ENCODE data around the gene RNF103.

The RNF103 gene

GRCh38 chr2:86621280-86621943 is 2.3 kb downstream of the RNF103 start:
- DNase-seq (ENCODE audit: low read depth, low spot score) = peak; percentile 13
- peak overlapping the region; percentile 88 for H3K4me3 ChIP-seq (ENCODE audit: low read depth, low read length)
- TF ChIP-seq CTCF (IDR thresholded peaks at IDR 0.05; ENCODE audit: low read depth, low read length) = no peak
- in situ Hi-C loops (cut with HindIII; ENCODE audit: low sequenced_read_pairs) = no loop called here

- in situ Hi-C loops (cut with HindIII; ENCODE audit: low sequenced_read_pairs) = no loop called here
- H3K4me3 ChIP-seq (ENCODE audit: low read depth, low read length) = no peak overlapping the region
- no peak for DNase-seq (ENCODE audit: low read depth, low spot score)
- no peak for TF ChIP-seq CTCF (IDR thresholded peaks at IDR 0.05; ENCODE audit: low read depth, low read length)
Measured at GRCh38 chr2:86617738-86618137, 5.9 kb downstream of the RNF103 start.

GRCh38 chr2:86617153-86617552 is 6.5 kb downstream of the RNF103 start:
- H3K4me3 ChIP-seq (ENCODE audit: low read depth, low read length) = no peak overlapping the region
- DNase-seq (ENCODE audit: low read depth, low spot score) = no peak
- TF ChIP-seq CTCF (IDR thresholded peaks at IDR 0.05; ENCODE audit: low read depth, low read length) = no peak
- in situ Hi-C loops (cut with HindIII; ENCODE audit: low sequenced_read_pairs) = no loop called here

- DNase-seq (ENCODE audit: low read depth, low spot score) = no peak
- no peak overlapping the region for H3K4me3 ChIP-seq (ENCODE audit: low read depth, low read length)
- TF ChIP-seq CTCF (IDR thresholded peaks at IDR 0.05; ENCODE audit: low read depth, low read length) = no peak
- in situ Hi-C loops (cut with HindIII; ENCODE audit: low sequenced_read_pairs) = no loop called here
Measured at GRCh38 chr2:86616502-86616901, 7.2 kb downstream of the RNF103 start.

GRCh38 chr2:86615596-86615995 is 8.1 kb downstream of the RNF103 start:
- H3K4me3 ChIP-seq (ENCODE audit: low read depth, low read length) = no peak overlapping the region
- no peak for DNase-seq (ENCODE audit: low read depth, low spot score)
- in situ Hi-C loops (cut with HindIII; ENCODE audit: low sequenced_read_pairs) = no loop called here
- no peak for TF ChIP-seq CTCF (IDR thresholded peaks at IDR 0.05; ENCODE audit: low read depth, low read length)

- in situ Hi-C loops (cut with HindIII; ENCODE audit: low sequenced_read_pairs) = no loop called here
- DNase-seq (ENCODE audit: low read depth, low spot score) = no peak
- H3K4me3 ChIP-seq (ENCODE audit: low read depth, low read length) = no peak overlapping the region
- TF ChIP-seq CTCF (IDR thresholded peaks at IDR 0.05; ENCODE audit: low read depth, low read length) = no peak
Measured at GRCh38 chr2:86613515-86613914, 10.2 kb downstream of the RNF103 start.
